GM12873 (cell line): ENCODE results near the gene TCN2.

Experiments used
- TF ChIP-seq, protein P1 (sequence below): IDR thresholded peaks from 2 replicates; pipeline ENCODE4 v1.5.1; 2012; ENCODE audit warnings: low read depth, mild to moderate bottlenecking, moderate library complexity, low read length, control low read depth; ENCODE audit not compliant: insufficient read depth; ENCODE audit errors: missing control alignments

The TCN2 gene

DNA sequence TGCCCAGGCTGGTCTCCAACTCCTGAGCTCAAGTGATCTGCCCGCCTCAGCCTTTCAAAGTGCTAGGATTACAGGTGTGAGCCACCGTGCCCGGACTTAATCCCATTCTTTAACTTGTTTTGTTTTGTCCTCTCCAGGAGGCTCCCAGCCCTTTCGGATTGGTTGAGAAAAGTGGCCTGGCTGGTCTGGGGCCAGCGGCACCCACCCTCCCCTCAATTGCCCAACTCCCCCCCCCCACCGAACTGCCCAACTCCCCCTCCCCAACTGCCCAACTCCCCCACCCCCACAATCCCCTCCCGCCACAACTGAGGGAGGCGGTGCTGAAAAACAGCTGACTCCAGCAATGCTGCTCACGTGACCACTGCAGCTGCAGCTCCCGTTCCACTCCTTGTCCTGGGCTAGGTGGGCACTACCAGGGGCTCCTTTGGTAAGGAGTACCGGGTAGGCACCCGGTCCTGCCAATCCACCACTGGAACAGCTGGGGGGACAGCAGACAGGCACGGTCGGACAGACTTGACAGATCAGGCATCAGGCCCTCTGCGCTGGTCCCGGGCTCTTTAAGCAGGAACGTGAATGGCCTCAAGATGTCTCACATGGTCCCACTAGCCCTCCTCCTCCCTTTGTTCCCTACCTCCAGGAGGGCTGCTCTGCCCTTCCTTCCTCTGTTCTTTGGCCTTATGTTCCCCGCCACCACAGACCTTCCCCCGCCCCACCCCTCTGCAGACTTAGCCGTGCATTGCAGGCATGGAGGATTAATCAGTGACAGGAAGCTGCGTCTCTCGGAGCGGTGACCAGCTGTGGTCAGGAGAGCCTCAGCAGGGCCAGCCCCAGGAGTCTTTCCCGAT lies at the start of gene TCN2:
Gene TCN2 (plus strand): TSS at position 720 of the 845 bp plus-strand sequence. CDS start 158 bp downstream, outside the sequence.
- TF ChIP-seq, protein P1, sequence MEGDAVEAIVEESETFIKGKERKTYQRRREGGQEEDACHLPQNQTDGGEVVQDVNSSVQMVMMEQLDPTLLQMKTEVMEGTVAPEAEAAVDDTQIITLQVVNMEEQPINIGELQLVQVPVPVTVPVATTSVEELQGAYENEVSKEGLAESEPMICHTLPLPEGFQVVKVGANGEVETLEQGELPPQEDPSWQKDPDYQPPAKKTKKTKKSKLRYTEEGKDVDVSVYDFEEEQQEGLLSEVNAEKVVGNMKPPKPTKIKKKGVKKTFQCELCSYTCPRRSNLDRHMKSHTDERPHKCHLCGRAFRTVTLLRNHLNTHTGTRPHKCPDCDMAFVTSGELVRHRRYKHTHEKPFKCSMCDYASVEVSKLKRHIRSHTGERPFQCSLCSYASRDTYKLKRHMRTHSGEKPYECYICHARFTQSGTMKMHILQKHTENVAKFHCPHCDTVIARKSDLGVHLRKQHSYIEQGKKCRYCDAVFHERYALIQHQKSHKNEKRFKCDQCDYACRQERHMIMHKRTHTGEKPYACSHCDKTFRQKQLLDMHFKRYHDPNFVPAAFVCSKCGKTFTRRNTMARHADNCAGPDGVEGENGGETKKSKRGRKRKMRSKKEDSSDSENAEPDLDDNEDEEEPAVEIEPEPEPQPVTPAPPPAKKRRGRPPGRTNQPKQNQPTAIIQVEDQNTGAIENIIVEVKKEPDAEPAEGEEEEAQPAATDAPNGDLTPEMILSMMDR: peak; percentile 25

DNA sequence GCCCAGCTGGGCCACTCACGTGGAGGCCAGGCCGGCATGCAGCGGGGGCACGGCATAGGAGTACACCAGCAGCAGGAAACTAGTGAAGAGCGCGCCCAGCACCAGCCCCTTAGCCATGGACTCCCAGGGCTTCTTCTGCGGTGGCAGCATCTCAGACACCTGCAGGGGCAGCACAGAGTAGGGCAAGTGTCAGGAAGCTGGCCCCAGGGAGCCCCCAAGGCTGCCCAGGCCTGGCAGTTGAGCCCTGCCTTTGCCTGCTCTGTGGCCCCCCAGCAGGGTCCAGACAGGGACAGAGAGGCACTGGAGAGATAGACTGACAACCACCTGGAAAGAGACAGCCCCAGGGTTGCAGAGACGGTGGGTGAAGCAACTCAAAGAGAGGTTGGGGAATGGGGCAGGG lies 49.7 kb upstream of the TCN2 start:
- TF ChIP-seq, protein P1: peak; percentile 14

DNA sequence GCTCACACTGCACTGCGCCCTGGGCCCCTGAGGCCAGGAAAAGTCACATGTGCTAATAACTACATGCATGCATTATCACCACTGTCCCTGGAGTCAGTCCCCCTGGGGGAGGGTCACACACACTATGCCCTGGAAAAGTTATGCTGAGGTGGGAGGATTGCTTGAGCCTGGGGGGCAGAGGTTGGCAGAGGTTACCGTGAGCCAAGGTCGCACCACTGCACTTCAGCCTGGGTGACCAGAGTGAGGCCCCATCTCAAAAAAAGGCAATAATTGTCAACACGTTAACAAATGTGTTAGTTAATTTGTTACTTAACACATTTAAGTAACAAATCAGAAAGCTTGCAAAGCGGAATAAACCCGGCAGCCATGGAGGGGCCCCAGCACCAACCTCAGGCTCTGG lies 47.1 kb upstream of the TCN2 start:
- TF ChIP-seq, protein P1: no peak

DNA sequence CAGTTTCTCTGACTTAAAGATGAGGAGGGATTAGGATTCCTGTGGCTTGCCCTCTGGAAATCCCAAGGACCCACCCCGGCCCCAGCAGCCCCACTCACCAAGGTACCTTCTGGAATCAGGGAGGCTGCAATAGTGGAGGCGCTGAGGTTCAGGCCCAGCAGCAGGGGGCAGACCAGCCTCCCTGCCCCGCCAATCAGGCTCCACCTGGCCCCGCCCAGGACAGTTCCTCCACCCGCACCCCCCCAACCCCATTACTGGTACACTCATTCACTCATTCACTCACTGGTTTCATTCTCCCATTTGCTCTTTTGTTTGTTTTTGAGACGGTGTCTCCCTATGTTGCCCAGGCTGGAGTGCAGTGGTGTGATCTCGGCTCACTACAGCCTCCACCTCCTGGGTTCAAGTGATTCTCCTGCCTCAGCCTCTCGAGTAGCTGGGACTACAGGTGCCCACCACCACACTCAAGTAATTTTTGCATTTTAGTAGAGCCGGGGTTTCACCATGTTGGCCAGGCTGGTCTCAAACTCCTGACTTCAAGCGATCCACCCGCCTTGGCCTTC lies 46.3 kb upstream of the TCN2 start:
- TF ChIP-seq, protein P1: peak; percentile 29

DNA sequence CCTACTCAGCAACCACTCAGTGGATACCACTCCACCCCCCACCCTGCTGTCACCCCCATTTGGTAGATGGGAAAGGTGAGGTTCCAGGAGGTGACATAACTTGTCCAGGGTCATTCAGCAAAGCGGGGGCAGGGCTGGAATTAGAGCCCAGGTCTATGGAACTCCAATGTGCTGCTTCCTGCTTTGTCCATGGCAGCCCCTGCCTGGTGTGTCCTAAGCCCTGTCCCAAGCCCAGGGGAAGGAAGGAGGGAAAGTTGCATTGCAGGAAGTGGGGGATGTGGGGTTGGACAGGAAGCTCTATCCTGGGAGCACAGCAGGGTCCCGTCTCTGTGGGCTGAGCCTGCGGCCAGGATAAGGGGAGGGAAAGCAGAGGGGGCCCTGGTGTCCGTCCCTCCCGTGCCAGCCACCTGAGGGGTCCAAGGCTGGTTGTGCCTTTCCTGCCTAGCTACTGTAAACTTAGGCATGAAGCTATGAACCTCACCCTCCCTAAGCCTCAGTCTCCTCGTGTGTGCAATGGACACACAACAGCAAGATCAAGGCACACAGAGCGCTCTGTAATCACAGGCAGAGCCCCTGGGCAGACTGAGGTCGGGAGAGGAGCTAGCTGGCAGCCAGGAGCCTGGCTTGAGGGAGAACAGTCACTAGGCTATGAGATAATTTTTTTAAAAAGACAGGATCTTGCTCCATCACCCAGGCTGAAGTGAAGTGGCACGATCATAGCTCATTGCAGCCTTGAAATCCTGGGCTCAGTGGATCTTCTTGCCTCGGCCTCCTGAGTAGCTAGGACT lies 45.4 kb upstream of the TCN2 start:
- TF ChIP-seq, protein P1: no peak

DNA sequence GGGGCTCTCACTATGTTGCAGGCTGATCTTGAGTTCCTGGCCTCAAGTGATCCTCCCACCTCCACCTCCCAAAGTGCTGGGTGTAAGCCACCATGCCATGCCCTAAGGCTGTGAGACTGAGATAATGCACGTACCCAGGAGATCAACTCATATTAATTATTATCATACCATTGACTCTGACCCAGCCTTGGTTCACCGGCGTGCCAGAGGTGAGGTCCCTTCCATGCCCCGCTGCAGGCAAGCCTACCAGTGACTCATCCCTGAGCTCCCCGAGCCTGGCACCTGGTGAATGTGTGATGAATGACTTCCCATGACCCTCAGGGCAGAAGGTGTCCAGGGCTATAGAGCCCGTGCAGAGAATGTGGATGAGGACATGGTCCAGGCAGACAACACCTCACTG lies 44.6 kb upstream of the TCN2 start:
- TF ChIP-seq, protein P1: no peak
